Glomerular endothelial cell (primary cell): Measurements from ENCODE around the gene HINT2. TPM values are rescaled to one million over a fixed set of nuclear protein-coding genes. Genes with fewer than 3 reads are reported as not detected.

Experiments
- DNase-seq: peaks from one replicate; pipeline ENCODE4 v3.0.0-alpha.2; 2011; ENCODE audit warnings: low read depth, low spot score; ENCODE audit errors: extremely low read depth
- total RNA-seq: library from RNA; depleted of rRNA; stranded (reverse); fragments of >200 nt; gene quantifications from 2 replicates; pipeline ENCODE4 v1.2.3, GENCODE V29; 2015

HINT2 gene
- total RNA-seq, 1 donor from 2014 or later = 13.8 TPM

GRCh38 chr9:35841645-35841900 lies 26.7 kb upstream of the HINT2 start:
- no peak for DNase-seq

- no peak for DNase-seq
These were observed 26.2 kb upstream of the HINT2 start for GRCh38 chr9:35840881-35841644.

GRCh38 chr9:35839926-35840325 lies 25.1 kb upstream of the HINT2 start:
- DNase-seq = no peak

GRCh38 chr9:35836595-35836994 lies 21.8 kb upstream of the HINT2 start:
- DNase-seq = no peak

GRCh38 chr9:35835766-35836165 lies 20.9 kb upstream of the HINT2 start:
- no peak for DNase-seq

GRCh38 chr9:35835216-35835632 lies 20.4 kb upstream of the HINT2 start:
- no peak for DNase-seq

GRCh38 chr9:35834260-35835215 lies 19.7 kb upstream of the HINT2 start:
- no peak for DNase-seq

GRCh38 chr9:35832814-35833213 lies 18.0 kb upstream of the HINT2 start:
- DNase-seq = no peak

- no peak for DNase-seq
These were observed 16.2 kb upstream of the HINT2 start for GRCh38 chr9:35831040-35831439.

GRCh38 chr9:35829764-35830096 lies 14.9 kb upstream of the HINT2 start:
- DNase-seq = no peak

- DNase-seq = no peak
These were observed 14.4 kb upstream of the HINT2 start, which contains the start of gene TMEM8B for GRCh38 chr9:35829084-35829763. Gene TMEM8B, plus strand, starts transcription at chr9:35829228. Its CDS starts 220 bp downstream, at chr9:35829448.

- DNase-seq = no peak
These were observed 13.9 kb upstream of the HINT2 start, which contains the start of gene FAM221B for GRCh38 chr9:35828716-35829083. Gene FAM221B, minus strand, starts transcription at chr9:35828732. Its CDS starts 2,571 bp downstream, at chr9:35826161.

- DNase-seq = no peak
These were observed 12.6 kb upstream of the HINT2 start for GRCh38 chr9:35827486-35827885.

GRCh38 chr9:35826071-35826701 lies 11.3 kb upstream of the HINT2 start:
- no peak for DNase-seq

GRCh38 chr9:35822926-35823325 lies 8.1 kb upstream of the HINT2 start:
- no peak for DNase-seq

GRCh38 chr9:35820076-35820475 lies 5.2 kb upstream of the HINT2 start:
- no peak for DNase-seq

- DNase-seq = no peak
These were observed 3.5 kb upstream of the HINT2 start for GRCh38 chr9:35818341-35818740.

GRCh38 chr9:35816708-35817107 lies 1.9 kb upstream of the HINT2 start:
- DNase-seq = no peak

GRCh38 chr9:35814106-35814840 lies 569 bp downstream of the HINT2 start:
- DNase-seq = no peak

GRCh38 chr9:35813434-35814105 lies 1.3 kb downstream of the HINT2 start:
- no peak for DNase-seq
